ENCODE data around the gene AP2A1. TPM values are rescaled to one million over a fixed set of nuclear protein-coding genes. Genes with fewer than 3 reads are reported as not detected.

Gene AP2A1
- total and polyA plus RNA-seq, 2 donors (not counting 3 experiments of a cell fraction or from before 2014, with no cell fraction given) = 108 to 113 TPM

- no peak overlapping the region for H3K9ac ChIP-seq (replicated peaks; ENCODE audit: extremely low read depth, insufficient read depth, low read length)
Measured at GRCh38 chr19:49854378-49855263, 87.8 kb downstream of the AP2A1 start.

More at GRCh38 chr19:49854378-49855263, 87.8 kb downstream of the AP2A1 start:
- POLR2A ChIA-PET = no interaction called here
- intact Hi-C loops (cut with micrococcal nuclease) = no loop called here
- Histone ChIP-seq H3K4me2 (ENCODE audit: insufficient read depth, low read length) (no peak overlapping the region), H3K27me3 (ENCODE audit: control insufficient read depth in 2 of 2, insufficient read depth in 2 of 2, low read length in 2 of 2) (no peaks in the 10 kb centered on the region), H2AFZ (ENCODE audit: low read depth, low read length) (no peak overlapping the region), H3K9me3 (replicated peaks; ENCODE audit: control insufficient read depth, insufficient read depth, low read length) (no peaks in the 10 kb centered on the region), H3K4me3 (replicated peaks in 1 of 3; ENCODE audit: insufficient read depth in 1 of 3, low read depth in 1 of 3, low read length in 3 of 3) (no peak overlapping the region), H4K20me1 (replicated peaks; ENCODE audit: control insufficient read depth, extremely low read depth, insufficient read depth, low read length) (no peaks in the 10 kb centered on the region), H3K9me1 (replicated peaks; ENCODE audit: control insufficient read depth, extremely low read depth, insufficient read depth, low read length) (no peaks in the 10 kb centered on the region), H3K27ac (ENCODE audit: insufficient read depth, low read depth, low read length) (no peak overlapping the region), H3K36me3 (ENCODE audit: control insufficient read depth in 2 of 2, extremely low read depth in 1 of 2, insufficient read depth in 2 of 2, low read length in 2 of 2) (peaks cover 2 to 38% of the 10 kb centered on the region in 2 experiments), H3K79me2 (ENCODE audit: control insufficient read depth, insufficient read depth, low read length) (peaks cover 25% of the 10 kb centered on the region), H3K4me1 (ENCODE audit: control insufficient read depth, extremely low read depth, insufficient read depth, low read length) (peaks cover 24% of the 10 kb centered on the region)
- no peak for DNase-seq (ENCODE audit: low read depth, low spot score)
- TF ChIP-seq EZH2 (IDR thresholded peaks at IDR 0.05; ENCODE audit: borderline replicate concordance, low read depth, low read length, severe bottlenecking) = no peak
- no peak for TF ChIP-seq MAX (IDR thresholded peaks at IDR 0.05; ENCODE audit: insufficient read depth, insufficient read length)
- TF ChIP-seq CTCF (IDR thresholded peaks at IDR 0.05; ENCODE audit: extremely low read depth in 1 of 2, insufficient read depth in 1 of 2, low read depth in 1 of 2, low read length in 2 of 2) = no peak
- TF ChIP-seq JUN (IDR thresholded peaks at IDR 0.05; ENCODE audit: borderline replicate concordance, insufficient read depth, insufficient read length, low read depth) = no peak
- no peak for TF ChIP-seq POLR2A (IDR thresholded peaks at IDR 0.05; ENCODE audit: low read depth, low read length)
- no peak for TF ChIP-seq MYC (IDR thresholded peaks at IDR 0.05; ENCODE audit: low read depth, low read length)
- CTCF ChIA-PET = no interaction called here
- dilution Hi-C loops (cut with MboI; ENCODE audit: extremely low pct_ligation_motif_present, low sequenced_read_pairs) = no loop called here
- no TSS peak for BruUV-seq (replicated peaks)
- no peak for FAIRE-seq
